Hematopoietic multipotent progenitor cell treated with erythropoietin and hydrocortisone succinate and interleukin-3 and kit ligand, for 17 days (in vitro differentiated cells): ENCODE measurements around the gene WFS1.

ENCODE experiments used
- DNase-seq: peaks from one replicate; pipeline ENCODE4 v3.0.0-alpha.2; 2015; ENCODE audit warnings: low spot score

WFS1 gene

GRCh38 chr4:6340446-6341015, 70.9 kb downstream of the WFS1 start:
- no peak for DNase-seq

GRCh38 chr4:6341696-6342095, 72.0 kb downstream of the WFS1 start:
- DNase-seq = no peak

GRCh38 chr4:6342530-6343293, 73.1 kb downstream of the WFS1 start:
- DNase-seq = no peak

- DNase-seq = no peak
These were observed 74.3 kb downstream of the WFS1 start for GRCh38 chr4:6343939-6344408.

GRCh38 chr4:6345096-6345830, 75.6 kb downstream of the WFS1 start:
- DNase-seq = no peak

- no peak for DNase-seq
These were observed 76.2 kb downstream of the WFS1 start for GRCh38 chr4:6345866-6346265.

- DNase-seq = no peak
These were observed 76.9 kb downstream of the WFS1 start for GRCh38 chr4:6346373-6347110.

GRCh38 chr4:6347511-6348045, 77.9 kb downstream of the WFS1 start:
- DNase-seq = no peak

GRCh38 chr4:6348408-6348807, 78.8 kb downstream of the WFS1 start:
- no peak for DNase-seq

GRCh38 chr4:6349896-6350603, 80.4 kb downstream of the WFS1 start:
- DNase-seq = no peak

- DNase-seq = no peak
These were observed 81.0 kb downstream of the WFS1 start for GRCh38 chr4:6350646-6351045.

GRCh38 chr4:6351246-6352000, 81.8 kb downstream of the WFS1 start:
- no peak for DNase-seq

- no peak for DNase-seq
These were observed 82.5 kb downstream of the WFS1 start for GRCh38 chr4:6352031-6352692.
